ENCODE results near the gene ANKRD13C. TPM values are rescaled to one million over a fixed set of nuclear protein-coding genes. Genes with fewer than 3 reads are reported as not detected.

ANKRD13C gene
- total and polyA plus RNA-seq, 9 donors, result 11.8 to 27.9 (median 24.1) TPM

DNA sequence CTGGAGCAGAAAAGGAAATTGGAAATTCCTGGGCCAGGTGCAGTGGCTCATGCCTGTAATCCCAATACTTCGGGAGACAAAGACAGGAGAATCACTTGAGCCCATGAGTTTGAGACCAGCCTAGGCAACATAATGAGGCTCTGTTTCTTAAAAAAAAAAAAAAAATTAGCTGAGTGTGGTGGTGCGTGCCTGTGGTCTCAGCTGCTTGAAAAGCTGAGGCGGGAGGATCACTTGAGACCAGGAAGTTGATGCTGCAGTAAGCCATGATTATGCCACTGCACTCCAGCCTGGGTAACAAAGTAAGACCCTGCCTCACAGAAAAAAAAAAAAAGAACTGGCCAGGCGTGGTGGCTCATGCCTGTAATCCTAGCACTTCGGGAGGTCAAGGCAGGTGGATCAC lies 76.6 kb downstream of the ANKRD13C start:
- H3K36me3 ChIP-seq, result no peaks in the 10 kb centered on the region
- no peaks in the 10 kb centered on the region for H3K4me1 ChIP-seq (ENCODE audit: insufficient read depth)
- intact Hi-C loops (cut with DNase I), result no loop called here
- WGBS, 3 donors, result 93 to 96% (median 95%) methylated on average over 5 of the region's 5 CpGs
- DNase-seq, result no peak
- no peak overlapping the region for H3K4me3 ChIP-seq
- TF ChIP-seq EP300 (IDR thresholded peaks at IDR 0.05) (no peak), POLR2A (IDR thresholded peaks at IDR 0.05) (no peak)
- TF ChIP-seq, protein P1, sequence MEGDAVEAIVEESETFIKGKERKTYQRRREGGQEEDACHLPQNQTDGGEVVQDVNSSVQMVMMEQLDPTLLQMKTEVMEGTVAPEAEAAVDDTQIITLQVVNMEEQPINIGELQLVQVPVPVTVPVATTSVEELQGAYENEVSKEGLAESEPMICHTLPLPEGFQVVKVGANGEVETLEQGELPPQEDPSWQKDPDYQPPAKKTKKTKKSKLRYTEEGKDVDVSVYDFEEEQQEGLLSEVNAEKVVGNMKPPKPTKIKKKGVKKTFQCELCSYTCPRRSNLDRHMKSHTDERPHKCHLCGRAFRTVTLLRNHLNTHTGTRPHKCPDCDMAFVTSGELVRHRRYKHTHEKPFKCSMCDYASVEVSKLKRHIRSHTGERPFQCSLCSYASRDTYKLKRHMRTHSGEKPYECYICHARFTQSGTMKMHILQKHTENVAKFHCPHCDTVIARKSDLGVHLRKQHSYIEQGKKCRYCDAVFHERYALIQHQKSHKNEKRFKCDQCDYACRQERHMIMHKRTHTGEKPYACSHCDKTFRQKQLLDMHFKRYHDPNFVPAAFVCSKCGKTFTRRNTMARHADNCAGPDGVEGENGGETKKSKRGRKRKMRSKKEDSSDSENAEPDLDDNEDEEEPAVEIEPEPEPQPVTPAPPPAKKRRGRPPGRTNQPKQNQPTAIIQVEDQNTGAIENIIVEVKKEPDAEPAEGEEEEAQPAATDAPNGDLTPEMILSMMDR (IDR thresholded peaks at IDR 0.05), result no peak
- H3K9me3 ChIP-seq, result no peaks in the 10 kb centered on the region
- no peaks in the 10 kb centered on the region for H3K27me3 ChIP-seq
- H3K27ac ChIP-seq, result no peak overlapping the region

- whole genome bisulfite sequencing, 3 donors, result 82 to 88% (median 86%) methylated on average over 1 of the region's 1 CpG
- Histone ChIP-seq H3K27ac (no peak overlapping the region), H3K36me3 (no peaks in the 10 kb centered on the region), H3K4me1 (ENCODE audit: insufficient read depth) (no peaks in the 10 kb centered on the region), H3K9me3 (no peaks in the 10 kb centered on the region), H3K4me3 (no peak overlapping the region), H3K27me3 (no peaks in the 10 kb centered on the region)
- intact Hi-C loops (cut with DNase I), result no loop called here
- TF ChIP-seq, protein P1 (IDR thresholded peaks at IDR 0.05), result no peak
- no peak for TF ChIP-seq EP300 (IDR thresholded peaks at IDR 0.05)
- no peak for TF ChIP-seq POLR2A (IDR thresholded peaks at IDR 0.05)
- DNase-seq, result no peak
These were observed 88.6 kb downstream of the ANKRD13C start for GRCh38 chr1:70265946-70266345.

GRCh38 chr1:70264839-70265238 lies 89.7 kb downstream of the ANKRD13C start:
- 84 to 92% (median 87%) methylated on average over 7 of the region's 7 CpGs for WGBS, 3 donors
- no peaks in the 10 kb centered on the region for H3K4me1 ChIP-seq (ENCODE audit: insufficient read depth)
- no peaks in the 10 kb centered on the region for H3K27me3 ChIP-seq
- TF ChIP-seq POLR2A (IDR thresholded peaks at IDR 0.05), result no peak
- TF ChIP-seq, protein P1 (IDR thresholded peaks at IDR 0.05), result no peak
- no peaks in the 10 kb centered on the region for H3K36me3 ChIP-seq
- H3K4me3 ChIP-seq, result no peak overlapping the region
- H3K27ac ChIP-seq, result no peak overlapping the region
- intact Hi-C loops (cut with DNase I), result no loop called here
- H3K9me3 ChIP-seq, result no peaks in the 10 kb centered on the region
- DNase-seq, result no peak

DNA sequence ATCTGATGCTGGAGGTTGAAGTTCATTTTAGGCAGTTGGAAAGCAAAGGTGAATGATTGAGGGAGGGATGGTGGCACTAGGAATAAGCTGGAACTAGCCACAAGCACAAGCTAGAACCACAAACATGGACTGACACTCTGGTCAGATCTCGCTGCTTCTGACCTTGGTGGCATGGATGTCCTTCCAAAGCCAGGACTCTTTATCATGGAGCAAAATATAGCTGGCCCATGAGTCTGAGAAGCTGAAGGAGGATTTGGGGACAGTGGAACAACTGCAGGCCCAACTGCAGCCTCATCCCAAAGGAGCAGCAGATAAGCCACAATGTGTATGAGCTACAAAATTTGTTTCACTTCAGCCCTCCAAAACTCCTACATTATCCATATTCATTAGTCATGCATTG lies 97.9 kb downstream of the ANKRD13C start:
- DNase-seq, result no peak
- WGBS, 3 donors, result 83 to 95% (median 90%) methylated on average over 1 of the region's 1 CpG
- Histone ChIP-seq H3K4me1 (ENCODE audit: insufficient read depth) (no peaks in the 10 kb centered on the region), H3K36me3 (no peaks in the 10 kb centered on the region), H3K27ac (no peak overlapping the region), H3K9me3 (no peaks in the 10 kb centered on the region), H3K27me3 (no peaks in the 10 kb centered on the region), H3K4me3 (no peak overlapping the region)
- no peak for TF ChIP-seq POLR2A (IDR thresholded peaks at IDR 0.05)
- intact Hi-C loops (cut with DNase I), result no loop called here

DNA sequence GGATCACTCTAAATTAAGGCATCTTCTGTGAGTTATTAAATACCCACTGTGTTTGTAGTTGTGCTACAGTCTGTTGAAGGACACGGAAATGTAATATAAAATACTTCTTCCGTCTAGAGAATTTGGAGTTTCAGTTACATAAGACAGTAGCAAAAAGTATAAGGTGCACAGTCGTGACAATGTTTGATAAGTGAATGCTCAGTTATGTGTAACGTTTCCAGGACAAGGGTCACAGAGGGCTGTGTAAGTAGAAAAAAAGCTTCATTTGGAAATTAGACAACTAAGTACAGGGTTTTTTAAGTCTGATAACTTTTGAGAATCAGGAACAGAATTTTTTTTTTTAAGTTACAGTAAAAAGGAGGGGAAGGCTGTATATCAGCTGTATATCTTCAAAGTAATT lies 105.8 kb downstream of the ANKRD13C start:
- Histone ChIP-seq H3K27ac (no peak overlapping the region), H3K4me3 (no peak overlapping the region), H3K9me3 (no peaks in the 10 kb centered on the region), H3K4me1 (ENCODE audit: insufficient read depth) (no peaks in the 10 kb centered on the region), H3K27me3 (no peaks in the 10 kb centered on the region), H3K36me3 (no peaks in the 10 kb centered on the region)
- intact Hi-C loops (cut with DNase I), result no loop called here
- no peak for DNase-seq
- WGBS, 3 donors, result 58 to 78% (median 71%) methylated on average over 4 of the region's 4 CpGs
- TF ChIP-seq, protein P1 (IDR thresholded peaks at IDR 0.05), result no peak
- TF ChIP-seq EP300 (IDR thresholded peaks at IDR 0.05), result no peak
- TF ChIP-seq POLR2A (IDR thresholded peaks at IDR 0.05), result no peak

Measured in ovary (tissue), 9 donors.